Measurements from ENCODE around the gene SERPINA5. TPM values are rescaled to one million over a fixed set of nuclear protein-coding genes. Genes with fewer than 3 reads are reported as not detected.

The SERPINA5 gene
- total and polyA plus RNA-seq, 2 of the 13 experiments (the other 11 are each of a cell fraction or from before 2014, with no cell fraction given), result 449 to 498 TPM

DNA sequence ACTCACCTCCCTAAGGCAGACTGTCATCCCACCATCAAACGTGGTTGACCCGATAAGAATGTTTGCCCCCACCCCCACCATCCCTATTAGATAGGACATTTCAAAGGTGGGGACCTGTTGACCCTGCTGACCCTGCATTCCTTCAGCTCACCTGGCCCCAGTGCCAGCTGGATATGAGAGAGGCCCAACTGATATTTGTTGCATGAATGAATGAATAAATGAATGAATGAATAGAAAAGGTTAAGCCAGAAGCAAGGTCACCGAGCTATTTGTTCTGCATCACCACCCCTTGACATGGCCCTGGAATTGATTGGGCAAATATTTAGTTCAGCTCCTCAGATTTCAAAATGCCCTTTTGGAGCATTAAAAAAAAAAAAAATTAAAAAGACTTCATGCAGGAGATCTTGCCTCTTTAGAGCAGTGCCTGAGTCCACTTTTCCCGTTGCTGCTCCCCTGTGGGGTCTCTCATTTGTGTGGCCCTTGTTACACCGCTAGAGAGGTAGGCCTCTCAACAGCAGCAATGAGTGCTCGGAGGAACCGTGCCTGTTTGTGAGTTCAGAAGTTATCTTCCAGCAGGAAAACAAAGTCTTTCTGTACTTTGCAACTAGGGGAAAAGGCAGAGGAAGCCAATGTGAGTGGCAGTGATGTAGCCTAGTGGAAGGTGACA, 8.5 kb upstream of the SERPINA5 start (continued):
- TF ChIP-seq ZNF142 (CRISPR knock-in tag; IDR thresholded peaks at IDR 0.05) (no peak; the same call in 1 of the 2 replicates), ZNF614 (CRISPR knock-in tag; IDR thresholded peaks at IDR 0.05; ENCODE audit: borderline replicate concordance) (no peak), ZNF263 (CRISPR knock-in tag; IDR thresholded peaks at IDR 0.05) (no peak), ZNF710 (CRISPR knock-in tag; IDR thresholded peaks at IDR 0.05; ENCODE audit: borderline replicate concordance) (peak; percentile 98), ZNF724P (CRISPR knock-in tag; IDR thresholded peaks at IDR 0.05; ENCODE audit: borderline replicate concordance) (peak; percentile 41; the same call in 1 of the 2 replicates), PBX2 (CRISPR knock-in tag; IDR thresholded peaks at IDR 0.05) (no peak), CC2D1A (CRISPR knock-in tag; IDR thresholded peaks at IDR 0.05) (no peak), ZNF234 (CRISPR knock-in tag; conservative IDR thresholded peaks at IDR 0.05) (no peak), ZIK1 (CRISPR knock-in tag; IDR thresholded peaks at IDR 0.05; ENCODE audit: borderline replicate concordance, low read depth) (no peak), KLF9 (CRISPR knock-in tag; IDR thresholded peaks at IDR 0.05; ENCODE audit: low read depth) (no peak), PHF21A (CRISPR knock-in tag; IDR thresholded peaks at IDR 0.05) (peak; percentile 94), CHCHD3 (CRISPR knock-in tag; IDR thresholded peaks at IDR 0.05) (no peak), MED1 (CRISPR knock-in tag; IDR thresholded peaks at IDR 0.05) (peak; percentile 87), SNAI1 (CRISPR knock-in tag; IDR thresholded peaks at IDR 0.05; ENCODE audit: borderline replicate concordance) (peak; percentile 87; the same call in 1 of the 2 replicates), ZNF740 (CRISPR knock-in tag; IDR thresholded peaks at IDR 0.05) (no peak), PLRG1 (conservative IDR thresholded peaks at IDR 0.05) (no peak), ZNF83 (CRISPR knock-in tag; IDR thresholded peaks at IDR 0.05; ENCODE audit: borderline replicate concordance) (no peak), ZKSCAN8 (CRISPR knock-in tag; IDR thresholded peaks at IDR 0.05; ENCODE audit: borderline replicate concordance) (no peak), ZNF713 (CRISPR knock-in tag; IDR thresholded peaks at IDR 0.05) (no peak), ADNP (CRISPR knock-in tag; IDR thresholded peaks at IDR 0.05) (no peak), SIN3B (IDR thresholded peaks at IDR 0.05; ENCODE audit: low read length) (no peak), ATF1 (CRISPR knock-in tag; IDR thresholded peaks at IDR 0.05) (peak; percentile 55), ZBTB20 (CRISPR knock-in tag; IDR thresholded peaks at IDR 0.05; ENCODE audit: borderline replicate concordance, low read depth) (no peak)
